ENCODE results near the gene MPV17L2.

Gene MPV17L2

GRCh38 chr19:18183529-18183928, 9.5 kb upstream of the MPV17L2 start:
- intact Hi-C loops (cut with DNase I): no loop called here
- DNase-seq: no peak

GRCh38 chr19:18185538-18185937, 7.5 kb upstream of the MPV17L2 start:
- intact Hi-C loops (cut with DNase I): no loop called here

GRCh38 chr19:18190278-18190677, 2.7 kb upstream of the MPV17L2 start:
- no peak for DNase-seq
- intact Hi-C loops (cut with DNase I): loop anchor here (5.0 kb wide), 2 partner anchors 33 to 137 kb away; no protein-coding TSS in a partner anchor

More at GRCh38 chr19:18185538-18185937, 7.5 kb upstream of the MPV17L2 start:
- DNase-seq: no peak

- no peak for DNase-seq
- intact Hi-C loops (cut with DNase I): loop anchor here (5.0 kb wide), 2 partner anchors 34 to 136 kb away; no protein-coding TSS in a partner anchor
Observed at GRCh38 chr19:18191640-18192062, 1.4 kb upstream of the MPV17L2 start.

- no peak for DNase-seq
- intact Hi-C loops (cut with DNase I): loop anchor here (5.0 kb wide), 2 partner anchors 36 to 134 kb away; no protein-coding TSS in a partner anchor
Observed at GRCh38 chr19:18193388-18194180, 566 bp downstream of the MPV17L2 start.

- DNase-seq: no peak
- intact Hi-C loops (cut with DNase I): loop anchor here (5.0 kb wide), 2 partner anchors 37 to 133 kb away; no protein-coding TSS in a partner anchor
Observed at GRCh38 chr19:18194181-18194530, 1.1 kb downstream of the MPV17L2 start.

GRCh38 chr19:18194554-18195238, 1.7 kb downstream of the MPV17L2 start:
- peak in 1 of 10 donors; percentile 20 for DNase-seq
- intact Hi-C loops (cut with DNase I): loop anchor here (5.0 kb wide), 2 partner anchors 37 to 133 kb away; no protein-coding TSS in a partner anchor

- no peak for DNase-seq
- intact Hi-C loops (cut with DNase I): no loop called here
Observed at GRCh38 chr19:18196511-18196845, 3.5 kb downstream of the MPV17L2 start.

GRCh38 chr19:18197306-18197705, 4.3 kb downstream of the MPV17L2 start:
- intact Hi-C loops (cut with DNase I): no loop called here
- no peak for DNase-seq

- intact Hi-C loops (cut with DNase I): no loop called here
Observed at GRCh38 chr19:18197941-18198340, 4.9 kb downstream of the MPV17L2 start.

GRCh38 chr19:18198374-18198773, 5.4 kb downstream of the MPV17L2 start:
- intact Hi-C loops (cut with DNase I): no loop called here
- DNase-seq: no peak

More at GRCh38 chr19:18197941-18198340, 4.9 kb downstream of the MPV17L2 start:
- DNase-seq: no peak

GRCh38 chr19:18202397-18202777, 9.4 kb downstream of the MPV17L2 start:
- intact Hi-C loops (cut with DNase I): no loop called here
- DNase-seq: peak in 3 of 10 donors; percentile 18 to 71 (median 30)

GRCh38 chr19:18202778-18203407, 9.9 kb downstream of the MPV17L2 start:
- DNase-seq: peak in 7 of 10 donors; percentile 51 to 90 (median 60)
- intact Hi-C loops (cut with DNase I): no loop called here

- intact Hi-C loops (cut with DNase I): no loop called here
- peak in 9 of 10 donors; percentile 29 to 95 (median 53) for DNase-seq
Observed at GRCh38 chr19:18203408-18203862, 10.4 kb downstream of the MPV17L2 start.

GRCh38 chr19:18203863-18204393, 10.9 kb downstream of the MPV17L2 start, which contains the start of gene RAB3A:
Gene RAB3A (minus strand): TSS chr19:18204042. CDS start chr19:18202740, 1,302 bp downstream.
- intact Hi-C loops (cut with DNase I): loop anchor here (2.0 kb wide), 2 partner anchors 49 to 77 kb away; partner anchors contain the start of gene JUND

GRCh38 chr19:18204394-18205199, 11.6 kb downstream of the MPV17L2 start:
- DNase-seq: peak in 1 of 10 donors; percentile 35
- intact Hi-C loops (cut with DNase I): loop anchor here (2.0 to 5.0 kb wide), 3 partner anchors 48 to 123 kb away; partner anchors contain the start of gene JUND

More at GRCh38 chr19:18203863-18204393, 10.9 kb downstream of the MPV17L2 start, which contains the start of gene RAB3A:
- DNase-seq: peak; percentile 100

GRCh38 chr19:18205200-18205892, 12.3 kb downstream of the MPV17L2 start:
- intact Hi-C loops (cut with DNase I): loop anchor here (2.0 to 5.0 kb wide), 3 partner anchors 47 to 122 kb away; partner anchors contain the start of gene JUND
- peak; percentile 72 to 97 (median 78) for DNase-seq

- no peak for DNase-seq
- intact Hi-C loops (cut with DNase I): loop anchor here (5.0 kb wide), 1 partner anchor 121 kb away; no protein-coding TSS in a partner anchor
Observed at GRCh38 chr19:18206018-18206417, 13.0 kb downstream of the MPV17L2 start.

Measured in posterior cingulate gyrus (tissue), 11 donors.